ENCODE measurements around the gene TM6SF1.
A peak's percentile ranks its signal among the peaks of the same experiment; 100 is the strongest.
"Not testable (repeated sequence)": the region's sequence is repeated elsewhere in the genome, so short reads cannot be mapped to it uniquely, and the experiment has no call there.

TM6SF1 gene

DNA sequence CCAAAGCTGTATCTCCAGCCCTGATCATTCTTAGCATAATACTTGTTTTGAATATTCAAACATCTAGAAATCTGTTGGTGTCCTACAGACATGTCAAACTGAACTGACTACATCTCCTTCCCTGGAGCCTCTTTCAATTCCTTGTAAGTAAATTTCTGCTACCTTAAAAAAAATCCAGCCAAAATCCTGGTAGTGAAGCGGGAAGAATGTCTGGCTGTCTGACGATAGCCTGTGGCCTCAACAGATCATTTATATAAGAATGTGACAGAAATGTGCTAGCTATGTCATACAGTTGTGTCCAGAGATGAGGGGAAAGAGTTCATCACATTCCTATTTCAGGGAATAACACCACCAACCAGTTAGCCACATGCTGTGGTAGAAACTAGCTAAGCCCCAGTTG is 18.6 kb upstream of the TM6SF1 start:
- no peak for DNase-seq (ENCODE audit: low spot score)

DNA sequence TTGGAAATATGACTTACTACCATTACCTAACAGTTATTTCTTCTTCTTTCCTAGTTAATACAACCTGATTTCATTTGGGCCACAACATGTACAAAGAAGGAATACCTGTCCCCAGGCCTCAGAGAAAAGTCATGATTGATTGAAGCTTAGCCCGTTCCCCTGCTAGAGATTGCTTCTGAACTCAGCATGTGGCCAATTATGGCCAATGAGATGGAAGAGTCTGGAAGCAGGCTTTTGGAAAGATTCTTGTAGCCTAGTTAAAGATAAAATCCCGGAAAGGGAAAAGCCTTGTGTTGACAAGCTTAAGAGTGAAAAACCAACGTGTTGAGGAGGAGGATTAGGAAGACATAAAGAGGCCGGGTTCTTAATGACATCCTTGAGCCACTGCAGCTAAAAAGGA is 17.0 kb upstream of the TM6SF1 start:
- DNase-seq (ENCODE audit: low spot score): no peak

DNA sequence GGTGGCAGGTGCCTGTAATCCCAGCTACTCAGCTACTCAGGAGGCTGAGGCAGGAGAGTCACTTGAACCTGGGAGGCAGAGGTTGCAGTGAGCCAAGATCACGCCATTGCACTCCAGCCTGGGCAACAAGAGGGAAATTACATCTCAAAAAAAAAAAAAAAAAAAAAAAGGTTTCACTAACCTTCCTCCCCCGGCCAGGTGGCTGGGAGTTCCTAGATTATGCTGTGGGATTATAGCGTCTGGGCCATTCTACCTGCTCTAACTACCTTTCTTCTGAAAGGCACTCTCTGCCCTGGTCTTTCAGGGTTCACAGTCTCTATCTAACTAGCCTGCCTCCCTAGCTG is 15.5 kb upstream of the TM6SF1 start:
- DNase-seq (ENCODE audit: low spot score): not testable (repeated sequence)

DNA sequence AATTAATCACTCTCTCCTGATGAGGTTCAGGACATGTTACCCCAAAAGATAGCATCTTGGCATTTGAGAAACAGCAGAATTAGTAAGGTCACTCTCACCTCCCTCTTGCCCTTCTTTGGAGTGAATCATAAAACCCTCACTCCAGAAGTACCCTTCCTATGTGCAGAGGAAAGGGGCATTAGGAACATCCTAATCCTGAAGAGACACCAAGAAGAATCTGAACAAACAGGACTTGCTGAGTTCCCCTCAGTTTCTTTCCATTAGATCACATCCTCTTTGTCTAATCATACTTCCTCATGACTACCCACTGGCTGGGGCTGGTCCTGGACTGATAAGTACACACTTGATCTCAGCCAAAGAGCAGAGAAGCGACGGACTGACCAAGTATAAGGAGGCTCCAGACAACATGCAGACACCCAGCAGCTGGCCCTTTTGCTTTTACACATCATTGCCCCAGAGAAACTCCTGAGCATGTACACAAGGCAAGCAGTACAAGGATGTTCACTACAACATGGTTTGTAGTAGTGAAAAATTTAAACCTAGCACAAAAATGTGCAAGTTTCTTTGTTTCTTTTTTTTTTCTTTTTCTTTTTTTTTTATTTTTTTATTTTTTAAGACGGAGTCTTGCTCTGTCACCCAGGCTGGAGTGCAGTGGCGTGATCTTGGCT is 15.0 kb upstream of the TM6SF1 start:
- DNase-seq (ENCODE audit: low spot score): peak; percentile 38

DNA sequence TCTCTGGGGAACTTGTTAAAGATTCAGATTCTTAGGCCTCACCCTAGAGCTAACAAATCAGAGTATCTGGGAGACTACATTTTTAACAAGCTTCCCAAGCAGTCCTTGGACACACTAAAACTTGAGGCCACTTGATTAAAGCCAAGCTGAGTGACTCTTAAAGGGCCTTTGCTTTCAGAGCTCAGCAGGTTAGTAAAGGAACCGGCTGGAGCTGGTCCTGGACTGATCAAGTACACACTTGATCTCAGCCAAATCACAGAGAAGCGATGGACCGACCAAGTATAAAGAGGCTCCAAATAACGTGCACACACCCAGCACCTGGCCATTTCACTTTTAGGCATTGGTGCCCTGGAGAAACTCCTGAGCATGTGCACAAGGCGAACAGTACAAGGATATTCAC is 12.9 kb upstream of the TM6SF1 start:
- no peak for DNase-seq (ENCODE audit: low spot score)

DNA sequence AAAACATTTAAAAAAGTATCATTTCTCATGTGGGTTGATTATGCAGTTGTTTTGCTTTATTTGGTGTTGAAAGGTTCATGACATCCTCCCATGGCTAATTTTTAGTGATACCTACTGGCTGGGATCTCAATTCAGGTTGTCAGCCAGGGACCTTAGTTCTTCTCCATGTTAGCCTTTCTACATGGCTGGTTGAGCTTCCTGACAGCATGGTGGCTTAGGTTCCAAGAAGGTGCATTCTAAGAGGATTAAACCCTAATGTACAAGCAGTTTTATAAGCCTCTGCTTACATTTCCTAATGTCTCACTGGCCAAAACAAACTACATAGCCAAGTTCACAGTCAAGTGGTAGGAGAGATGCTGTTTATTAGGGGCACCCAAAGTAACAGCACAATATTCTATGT is 9.4 kb upstream of the TM6SF1 start:
- DNase-seq (ENCODE audit: low spot score): no peak

DNA sequence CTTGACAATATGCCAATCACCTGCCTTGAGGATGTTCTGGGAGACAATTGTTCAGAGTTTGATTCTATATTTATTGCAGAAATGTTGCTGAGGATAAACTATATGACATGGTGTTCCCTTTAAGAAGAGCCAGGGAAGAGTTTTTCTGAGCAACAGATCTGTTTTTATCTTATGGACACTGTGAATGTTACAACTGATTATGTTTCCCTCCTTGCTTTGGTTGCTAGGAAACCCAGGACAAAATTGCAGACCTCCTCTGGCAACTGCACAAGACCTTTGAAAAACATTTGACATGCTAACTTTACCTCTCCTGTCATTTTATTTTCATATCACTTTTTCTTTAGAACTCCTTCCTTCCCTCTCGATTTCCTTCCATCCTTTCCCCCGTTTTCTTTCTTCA is 8.2 kb upstream of the TM6SF1 start:
- DNase-seq (ENCODE audit: low spot score): no peak

DNA sequence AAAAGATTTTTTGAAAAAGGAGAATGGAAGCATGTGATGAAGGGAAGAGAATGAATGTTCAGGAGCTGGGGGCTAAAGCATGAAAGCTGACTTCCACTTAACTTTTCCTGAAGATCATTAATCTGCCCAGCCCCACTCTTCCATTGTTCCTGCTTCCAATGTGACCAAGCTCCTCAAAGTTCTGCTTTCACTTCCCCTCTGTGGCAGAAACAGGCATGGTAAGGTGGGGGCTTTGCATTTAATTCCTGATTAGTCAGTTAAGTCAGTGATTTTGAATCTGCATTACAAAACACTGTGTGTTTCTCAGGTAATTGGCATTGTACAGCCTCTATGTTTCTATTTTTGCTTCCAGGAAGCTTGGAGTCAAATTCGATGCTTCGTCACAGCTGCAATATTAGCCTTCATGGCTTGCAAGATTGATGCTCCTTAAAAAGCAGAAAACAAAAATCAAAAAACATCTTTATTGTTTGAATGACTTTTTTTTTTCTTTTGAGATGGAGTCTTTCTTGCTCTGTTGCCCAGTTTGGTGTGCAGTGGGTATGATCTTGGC is 7.3 kb upstream of the TM6SF1 start:
- no peak for DNase-seq (ENCODE audit: low spot score)

DNA sequence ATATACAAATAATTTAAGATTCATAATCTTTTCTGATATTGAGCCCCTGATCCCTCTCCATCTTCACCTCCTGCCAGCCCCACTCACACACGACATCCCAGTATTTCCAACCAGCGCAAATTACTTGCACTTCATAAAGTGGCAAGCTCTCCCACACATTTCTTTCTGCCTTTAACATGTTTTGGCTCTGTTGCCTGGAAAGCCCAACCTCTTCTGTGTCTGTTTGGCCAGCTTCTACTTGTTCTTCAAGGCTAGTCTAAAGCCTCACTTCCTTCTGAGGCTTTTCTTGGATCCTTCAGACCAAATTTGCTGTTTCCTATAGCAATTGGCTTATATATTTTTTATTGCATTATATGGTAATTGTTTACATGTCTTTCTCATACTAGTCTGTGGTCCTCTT is 5.1 kb upstream of the TM6SF1 start:
- no peak for DNase-seq (ENCODE audit: low spot score)

DNA sequence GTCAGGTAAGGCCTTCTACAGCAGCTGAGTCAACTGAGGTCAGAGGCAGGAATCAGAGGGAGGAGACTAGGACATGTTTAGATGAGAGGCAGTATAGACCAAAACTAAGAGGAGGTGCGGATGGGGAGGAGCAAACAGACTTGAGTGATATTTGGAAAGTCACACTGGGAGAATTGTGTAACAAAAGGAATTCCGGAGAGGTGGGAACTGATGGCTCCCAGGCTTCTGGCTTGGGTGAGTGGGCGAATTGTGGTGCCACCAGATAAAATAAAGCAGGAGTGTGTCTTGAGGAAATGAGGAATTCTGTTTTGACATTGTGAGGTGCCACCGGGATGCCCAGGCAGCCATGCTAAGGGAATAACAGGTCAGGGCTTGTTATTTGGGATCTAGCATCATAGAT is 3.3 kb upstream of the TM6SF1 start:
- DNase-seq (ENCODE audit: low spot score): no peak

DNA sequence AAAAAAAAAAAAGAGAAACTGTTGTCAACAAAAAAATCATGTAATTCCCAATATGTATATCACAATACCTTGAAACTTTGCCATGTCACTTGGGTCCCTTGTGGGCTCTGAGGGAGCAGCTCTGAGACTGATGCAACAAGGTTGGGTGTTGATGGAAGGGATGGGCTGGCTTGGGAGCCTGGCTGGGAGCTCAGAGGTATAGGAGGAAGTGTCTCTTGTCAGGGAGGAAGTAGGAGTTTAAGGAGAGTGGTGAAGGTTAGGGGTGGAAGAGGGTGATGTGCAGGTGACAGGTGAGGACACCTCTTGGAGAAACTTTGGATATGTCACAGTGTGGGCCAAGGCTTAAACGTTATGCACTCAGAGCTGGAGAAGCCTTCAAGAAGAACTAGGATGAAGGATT is 2.0 kb upstream of the TM6SF1 start:
- DNase-seq (ENCODE audit: low spot score): no peak

DNA sequence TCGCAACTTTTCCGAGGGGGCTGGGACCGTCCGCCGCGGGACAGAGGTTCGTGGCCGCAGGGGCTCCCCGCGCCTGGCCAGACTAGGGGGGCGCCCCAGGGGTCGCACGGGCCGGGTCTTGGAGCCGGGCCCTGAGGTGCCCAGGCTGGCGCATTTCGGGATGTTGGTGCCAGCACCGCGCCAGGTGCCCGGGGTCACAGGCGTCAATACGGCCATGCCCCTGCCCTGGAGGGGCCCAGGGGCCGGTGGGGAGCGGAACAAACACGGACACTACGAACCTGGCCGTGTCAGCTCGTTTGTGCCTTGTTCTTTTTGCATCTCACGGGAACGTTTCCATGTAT is 366 bp downstream of the TM6SF1 start:
- no peak for DNase-seq (ENCODE audit: low spot score)

DNA sequence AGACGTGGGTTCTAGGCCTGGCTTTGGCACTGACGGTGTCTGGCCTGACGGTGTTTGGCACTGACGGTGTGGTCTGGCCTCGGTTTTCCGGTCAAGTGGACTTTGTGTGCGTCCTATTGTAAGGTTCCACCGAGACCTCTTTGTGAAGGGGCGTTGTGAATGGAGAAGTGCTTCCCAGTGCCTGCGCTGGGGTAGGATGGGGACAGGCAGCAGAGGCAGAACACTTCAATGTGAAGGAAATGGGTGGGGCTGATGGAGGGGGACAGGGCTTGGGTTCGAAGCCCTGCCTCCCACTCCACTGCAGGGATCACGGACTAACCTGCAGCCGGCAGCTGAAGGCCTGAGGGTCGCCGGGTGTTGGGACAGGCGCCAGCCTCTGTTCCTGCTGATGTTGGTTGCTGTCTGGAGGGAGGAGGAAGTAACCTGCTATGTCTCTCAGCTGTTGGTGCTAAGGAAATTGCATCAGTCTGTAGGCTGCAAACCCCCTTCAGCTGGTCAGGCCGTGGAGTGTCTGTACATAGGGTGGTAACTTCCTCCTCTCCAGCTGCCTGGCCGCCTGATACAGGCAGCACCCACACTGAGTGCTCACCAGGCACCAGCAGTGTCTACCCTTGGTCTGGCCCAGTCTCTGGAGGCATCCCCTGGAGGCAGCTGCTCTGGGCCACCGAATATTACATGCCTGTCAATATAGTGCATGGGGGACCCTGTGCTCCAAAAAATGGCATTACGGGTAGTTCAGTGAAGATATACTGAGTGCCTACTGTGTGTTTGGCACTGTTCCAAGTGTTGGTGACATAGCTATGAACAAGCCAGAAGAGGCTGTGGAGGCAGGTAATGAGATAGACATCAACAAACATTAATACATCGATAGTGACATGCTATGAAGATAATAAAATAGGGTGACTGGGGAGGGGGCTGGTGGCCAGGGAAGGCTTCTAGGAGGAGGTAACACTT is 1.1 kb downstream of the TM6SF1 start:
- DNase-seq (ENCODE audit: low spot score): peak; percentile 23

DNA sequence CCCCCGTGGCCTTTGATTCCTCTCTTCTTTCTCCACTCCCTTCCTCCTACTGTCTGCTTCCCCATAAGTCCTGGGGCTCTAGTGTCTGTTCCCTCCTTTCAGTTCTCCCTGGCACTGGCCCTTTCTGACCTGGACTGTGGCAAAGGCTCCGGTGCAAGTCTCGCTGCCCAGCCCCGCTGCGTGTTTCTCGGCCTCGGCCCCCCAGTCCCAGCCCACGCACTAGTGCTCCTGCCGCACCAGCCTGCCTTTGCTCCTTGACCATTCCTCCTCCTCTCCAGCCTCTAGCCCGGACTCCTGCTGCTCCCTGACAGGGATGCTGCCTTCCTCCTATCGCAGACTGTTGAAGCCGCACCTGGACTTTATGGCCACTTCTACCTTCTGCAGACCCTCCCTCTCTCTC is 2.1 kb downstream of the TM6SF1 start:
- no peak for DNase-seq (ENCODE audit: low spot score)

DNA sequence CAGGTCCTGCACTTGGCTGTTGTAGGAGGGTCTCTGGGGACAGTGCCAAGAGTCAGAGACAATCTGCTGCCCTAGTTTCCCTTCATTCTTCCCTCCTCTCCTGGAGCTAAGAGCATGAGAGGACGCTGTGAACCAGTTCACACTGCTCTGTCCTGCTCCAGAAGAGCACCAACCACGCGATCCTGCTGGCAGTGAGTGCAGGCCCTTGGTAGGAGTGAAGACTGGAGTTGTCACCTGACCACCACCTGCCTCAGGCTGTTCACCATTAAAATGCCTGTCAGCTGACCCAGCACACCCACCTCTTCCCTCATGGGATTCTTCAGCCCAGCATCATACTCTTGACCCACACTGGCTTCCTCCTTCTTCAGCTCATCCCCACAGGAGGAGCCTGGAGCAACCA is 2.9 kb downstream of the TM6SF1 start:
- DNase-seq (ENCODE audit: low spot score): no peak

DNA sequence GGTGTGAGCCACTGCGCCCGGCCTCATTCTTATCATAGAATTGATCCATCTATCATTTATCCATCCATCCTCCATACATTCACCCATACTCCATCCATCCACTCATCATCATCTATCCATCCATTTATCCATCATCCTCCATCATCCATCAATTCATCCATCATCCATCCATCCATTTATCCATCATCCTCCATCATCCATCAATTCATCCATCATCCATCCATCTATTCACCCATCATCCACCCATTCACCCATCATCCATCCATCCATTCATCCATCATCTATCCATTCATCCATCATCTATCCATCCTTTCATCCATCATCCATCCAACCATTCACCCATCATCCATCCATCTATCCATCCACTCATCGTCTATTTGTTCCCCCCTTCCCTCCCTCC is 3.7 kb downstream of the TM6SF1 start:
- no peak for DNase-seq (ENCODE audit: low spot score)

DNA sequence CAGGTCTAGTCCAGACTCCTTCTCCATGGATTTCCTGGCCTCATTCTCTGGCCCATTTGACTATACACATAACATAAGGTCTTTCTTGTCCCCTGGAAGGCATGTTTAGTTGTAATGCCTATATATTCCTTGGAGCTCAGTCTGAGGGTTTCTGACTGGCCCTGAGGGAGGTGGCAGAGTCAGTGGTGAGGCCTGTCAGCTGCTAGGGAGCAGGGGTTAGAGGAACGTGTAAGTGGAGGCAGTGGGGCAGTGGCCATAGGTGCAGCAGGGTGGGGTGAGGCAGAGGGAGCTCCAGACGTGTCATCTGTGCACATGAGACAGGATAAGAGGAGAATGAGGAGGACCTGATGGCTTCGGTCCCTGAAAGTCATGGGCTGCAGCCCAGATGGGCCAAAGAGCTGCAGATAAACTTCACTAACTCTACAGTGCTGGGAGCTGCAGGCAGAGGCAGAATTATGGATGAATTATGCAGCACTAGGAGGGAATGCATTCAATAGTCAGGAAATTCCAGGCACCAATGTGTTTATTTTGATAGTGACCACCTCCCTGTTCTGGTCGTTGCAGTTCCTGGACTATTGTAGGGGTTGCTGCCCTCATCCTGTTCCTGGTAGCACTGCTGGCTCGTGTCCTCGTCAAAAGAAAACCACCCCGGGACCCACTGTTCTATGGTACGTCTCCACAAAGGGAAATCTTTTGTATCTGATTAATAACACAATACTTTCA is 4.9 kb downstream of the TM6SF1 start:
- DNase-seq (ENCODE audit: low spot score): no peak

DNA sequence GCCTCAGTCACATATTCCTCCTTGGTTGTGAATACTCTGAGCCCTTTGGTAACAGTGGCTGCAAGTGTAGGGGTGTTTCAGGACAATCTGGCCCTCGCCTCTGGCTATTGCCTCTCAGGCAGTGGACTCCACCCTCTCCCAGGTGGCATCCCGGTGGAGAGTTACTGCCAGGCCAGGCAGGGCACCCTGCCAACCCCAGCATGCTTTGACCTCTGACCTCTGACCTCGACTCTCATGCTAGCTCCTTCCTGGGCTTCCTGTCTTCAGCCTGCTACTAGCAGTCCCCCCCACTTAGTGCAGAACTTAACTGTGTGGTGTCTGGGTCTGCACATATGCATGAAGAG is 5.5 kb downstream of the TM6SF1 start:
- DNase-seq (ENCODE audit: low spot score): no peak

DNA sequence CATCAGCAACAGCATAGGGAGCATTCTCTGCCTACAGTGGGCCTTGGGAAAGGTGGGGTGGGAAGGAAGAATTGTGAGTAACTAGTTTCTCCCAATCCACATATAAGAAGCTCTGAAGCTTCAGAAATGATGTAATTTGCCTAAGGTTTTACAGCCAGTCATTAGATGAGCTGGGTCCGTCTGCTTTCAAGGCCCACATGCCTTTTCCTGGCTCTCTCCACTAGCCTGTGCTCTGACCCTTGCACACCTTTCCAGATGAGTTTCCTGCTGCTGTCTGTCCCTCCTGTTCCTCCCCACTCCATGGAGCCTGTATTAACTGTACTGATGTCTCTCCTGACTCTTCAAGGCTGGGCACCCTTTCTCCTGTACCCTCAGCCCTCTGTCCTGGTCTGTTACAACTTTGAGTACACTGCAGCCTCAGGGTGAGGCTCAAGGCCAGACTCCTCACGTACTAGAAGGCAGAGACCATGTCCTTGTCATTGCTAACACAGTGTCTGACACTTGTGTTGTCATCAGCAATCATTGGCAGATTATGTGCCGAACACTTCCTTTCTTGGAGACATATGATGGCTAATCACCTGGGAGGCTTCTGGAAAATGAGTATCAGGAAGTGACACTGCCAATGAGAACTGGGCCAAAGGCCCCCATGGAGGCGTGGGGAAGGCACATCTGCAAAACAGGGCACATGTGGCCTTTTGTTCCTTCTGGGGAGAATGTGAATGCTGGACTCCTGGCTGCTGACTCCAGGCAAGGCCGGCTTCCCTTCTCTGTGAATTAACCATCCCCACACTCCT is 6.6 kb downstream of the TM6SF1 start:
- no peak for DNase-seq (ENCODE audit: low spot score)

DNA sequence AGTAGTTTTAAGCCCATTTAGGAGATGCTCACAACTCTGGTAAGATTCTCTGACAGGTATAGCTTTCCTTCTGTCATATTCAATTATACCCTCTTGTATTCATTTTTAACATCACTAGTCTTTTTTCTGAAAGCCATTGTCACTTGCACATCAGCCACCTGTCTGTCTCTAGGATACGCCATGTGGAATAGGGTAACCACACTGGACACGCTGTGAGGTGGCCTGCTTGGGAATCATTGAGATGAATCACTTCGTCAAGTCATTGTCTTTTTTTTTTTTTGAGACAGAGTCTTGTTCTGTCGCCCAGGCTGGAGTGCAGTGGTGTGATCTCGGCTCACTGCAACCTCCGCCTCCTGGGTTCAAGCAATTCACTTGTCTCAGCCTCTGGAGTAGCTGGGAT is 7.4 kb downstream of the TM6SF1 start:
- DNase-seq (ENCODE audit: low spot score): no peak

DNA sequence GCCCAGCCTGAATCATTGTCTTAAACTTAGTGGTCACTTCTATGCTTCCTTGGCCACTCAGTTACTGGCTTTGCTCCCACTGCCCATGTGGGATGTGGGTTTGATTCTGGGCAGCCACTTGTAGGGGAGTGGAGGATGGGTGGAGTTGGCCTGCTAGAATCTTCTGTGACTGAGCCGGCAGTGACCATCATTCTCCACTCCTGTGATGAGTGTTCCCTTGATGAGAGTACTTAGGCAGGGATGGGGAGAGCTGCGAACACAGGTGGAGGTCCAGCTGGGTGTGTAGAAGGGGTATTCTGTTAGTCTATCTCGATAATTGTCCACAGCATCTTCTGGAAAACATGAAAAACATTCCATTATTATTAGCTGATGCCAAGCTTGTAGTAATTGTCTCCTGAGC is 8.0 kb downstream of the TM6SF1 start:
- no peak for DNase-seq (ENCODE audit: low spot score)
